ENCODE results near the gene ITGAD. TPM values are rescaled to one million over a fixed set of nuclear protein-coding genes. Genes with fewer than 3 reads are reported as not detected.

ITGAD gene
- total RNA-seq, 1 experiment from 2014 or later, result not detected

- no peak overlapping the region for H3K27ac ChIP-seq (ENCODE audit: low read length)
- no peak overlapping the region for H2AFZ ChIP-seq (ENCODE audit: low read length)
- intact Hi-C loops (cut with micrococcal nuclease), result no loop called here
- no peaks in the 10 kb centered on the region for H4K20me1 ChIP-seq (ENCODE audit: low read length)
- TF ChIP-seq EZH2phosphoT487 (IDR thresholded peaks at IDR 0.05; ENCODE audit: borderline replicate concordance, low read length), result no peak
- no peak for TF ChIP-seq EZH2 (IDR thresholded peaks at IDR 0.05; ENCODE audit: low read length, unreplicated experiment)
- no peaks in the 10 kb centered on the region for H3K9me2 ChIP-seq (replicated peaks; ENCODE audit: low read length)
- no TSS peak for BruUV-seq (replicated peaks)
- H3F3A ChIP-seq (ENCODE audit: low read length, unreplicated experiment), result no peaks in the 10 kb centered on the region
- H3K27me3 ChIP-seq (ENCODE audit: low read length), result no peaks in the 10 kb centered on the region
- H3K9ac ChIP-seq (ENCODE audit: low read length), result no peak overlapping the region
- ChIA-PET CTCF (no interaction called here), POLR2A (ENCODE audit: unreplicated experiment) (no interaction called here)
- H3K36me3 ChIP-seq (ENCODE audit: low read depth, low read length), result no peaks in the 10 kb centered on the region
- no peaks in the 10 kb centered on the region for H3K79me2 ChIP-seq (ENCODE audit: low read length)
- no peak for ATAC-seq
- H3K4me1 ChIP-seq (ENCODE audit: insufficient read depth, low read length), result peaks cover 20% of the 10 kb centered on the region
- no peak overlapping the region for H3K4me3 ChIP-seq (ENCODE audit: low read length)
- no peak for DNase-seq
- no peaks in the 10 kb centered on the region for H3K9me3 ChIP-seq (ENCODE audit: low read length)
- no peak overlapping the region for H3K4me2 ChIP-seq (ENCODE audit: low read length)
Observed at GRCh38 chr16:31388535-31388934, 4.6 kb upstream of the ITGAD start.

- Histone ChIP-seq H3K27ac (ENCODE audit: low read length) (no peak overlapping the region), H3K4me3 (ENCODE audit: low read length) (no peak overlapping the region), H3K36me3 (ENCODE audit: low read depth, low read length) (no peaks in the 10 kb centered on the region), H3K79me2 (ENCODE audit: low read length) (no peaks in the 10 kb centered on the region), H3K9ac (ENCODE audit: low read length) (no peak overlapping the region), H2AFZ (ENCODE audit: low read length) (no peak overlapping the region), H3F3A (ENCODE audit: low read length, unreplicated experiment) (no peaks in the 10 kb centered on the region), H3K9me3 (ENCODE audit: low read length) (no peaks in the 10 kb centered on the region), H3K9me2 (replicated peaks; ENCODE audit: low read length) (no peaks in the 10 kb centered on the region), H4K20me1 (ENCODE audit: low read length) (no peaks in the 10 kb centered on the region), H3K27me3 (ENCODE audit: low read length) (no peaks in the 10 kb centered on the region), H3K4me2 (ENCODE audit: low read length) (no peak overlapping the region), H3K4me1 (ENCODE audit: insufficient read depth, low read length) (peaks cover 14% of the 10 kb centered on the region)
- intact Hi-C loops (cut with micrococcal nuclease), result no loop called here
- no peak for DNase-seq
- ATAC-seq, result no peak
- POLR2A ChIA-PET (ENCODE audit: unreplicated experiment), result no interaction called here
- no TSS peak for BruUV-seq (replicated peaks)
- CTCF ChIA-PET, result no interaction called here
- TF ChIP-seq EZH2phosphoT487 (IDR thresholded peaks at IDR 0.05; ENCODE audit: borderline replicate concordance, low read length), result no peak
- TF ChIP-seq, protein P1, sequence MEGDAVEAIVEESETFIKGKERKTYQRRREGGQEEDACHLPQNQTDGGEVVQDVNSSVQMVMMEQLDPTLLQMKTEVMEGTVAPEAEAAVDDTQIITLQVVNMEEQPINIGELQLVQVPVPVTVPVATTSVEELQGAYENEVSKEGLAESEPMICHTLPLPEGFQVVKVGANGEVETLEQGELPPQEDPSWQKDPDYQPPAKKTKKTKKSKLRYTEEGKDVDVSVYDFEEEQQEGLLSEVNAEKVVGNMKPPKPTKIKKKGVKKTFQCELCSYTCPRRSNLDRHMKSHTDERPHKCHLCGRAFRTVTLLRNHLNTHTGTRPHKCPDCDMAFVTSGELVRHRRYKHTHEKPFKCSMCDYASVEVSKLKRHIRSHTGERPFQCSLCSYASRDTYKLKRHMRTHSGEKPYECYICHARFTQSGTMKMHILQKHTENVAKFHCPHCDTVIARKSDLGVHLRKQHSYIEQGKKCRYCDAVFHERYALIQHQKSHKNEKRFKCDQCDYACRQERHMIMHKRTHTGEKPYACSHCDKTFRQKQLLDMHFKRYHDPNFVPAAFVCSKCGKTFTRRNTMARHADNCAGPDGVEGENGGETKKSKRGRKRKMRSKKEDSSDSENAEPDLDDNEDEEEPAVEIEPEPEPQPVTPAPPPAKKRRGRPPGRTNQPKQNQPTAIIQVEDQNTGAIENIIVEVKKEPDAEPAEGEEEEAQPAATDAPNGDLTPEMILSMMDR (conservative IDR thresholded peaks at IDR 0.05; ENCODE audit: low read depth, low read length), result no peak
- TF ChIP-seq EZH2 (IDR thresholded peaks at IDR 0.05; ENCODE audit: low read length, unreplicated experiment), result no peak
Observed at GRCh38 chr16:31390504-31391041, 2.6 kb upstream of the ITGAD start.

DNA sequence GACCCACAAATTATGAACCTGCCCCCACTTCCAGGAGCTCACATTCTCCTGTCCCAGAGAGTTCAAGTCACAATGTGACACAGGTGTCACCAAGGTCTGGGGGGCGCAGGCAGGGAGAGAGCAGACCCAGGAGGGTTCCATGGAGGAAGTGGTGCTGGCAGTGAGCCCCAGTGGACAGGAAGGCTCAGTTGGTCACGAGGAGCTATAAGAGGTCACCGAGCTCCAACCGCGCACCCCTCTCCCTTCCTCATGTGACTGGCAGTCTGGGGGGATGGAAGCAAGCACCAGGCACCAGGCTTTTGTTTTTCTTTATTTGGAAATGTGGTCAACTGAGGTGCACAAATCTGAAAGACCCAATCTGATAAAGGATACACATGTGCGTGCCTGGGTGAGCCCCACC is 2.5 kb downstream of the ITGAD start:
- CTCF ChIA-PET, result no interaction called here
- DNase-seq (no peak), ATAC-seq (no peak)
- Histone ChIP-seq H4K20me1 (ENCODE audit: low read length) (no peaks in the 10 kb centered on the region), H3K4me1 (ENCODE audit: insufficient read depth, low read length) (no peaks in the 10 kb centered on the region), H3K27me3 (ENCODE audit: low read length) (no peaks in the 10 kb centered on the region), H2AFZ (ENCODE audit: low read length) (no peak overlapping the region), H3K36me3 (ENCODE audit: low read depth, low read length) (no peaks in the 10 kb centered on the region), H3K9ac (ENCODE audit: low read length) (no peak overlapping the region), H3K4me3 (ENCODE audit: low read length) (no peak overlapping the region), H3K9me3 (ENCODE audit: low read length) (no peaks in the 10 kb centered on the region), H3K4me2 (ENCODE audit: low read length) (no peak overlapping the region), H3K27ac (ENCODE audit: low read length) (no peak overlapping the region), H3F3A (ENCODE audit: low read length, unreplicated experiment) (no peaks in the 10 kb centered on the region), H3K79me2 (ENCODE audit: low read length) (no peaks in the 10 kb centered on the region), H3K9me2 (replicated peaks; ENCODE audit: low read length) (no peaks in the 10 kb centered on the region)
- no TSS peak for BruUV-seq (replicated peaks)
- intact Hi-C loops (cut with micrococcal nuclease), result no loop called here
- TF ChIP-seq EZH2phosphoT487 (IDR thresholded peaks at IDR 0.05; ENCODE audit: borderline replicate concordance, low read length) (no peak), EZH2 (IDR thresholded peaks at IDR 0.05; ENCODE audit: low read length, unreplicated experiment) (no peak)
- TF ChIP-seq, protein P1 (conservative IDR thresholded peaks at IDR 0.05; ENCODE audit: low read depth, low read length), result no peak
- POLR2A ChIA-PET (ENCODE audit: unreplicated experiment), result no interaction called here

Data from PC-3 (cell line).